ENCODE results near the gene SIRPD. TPM values are rescaled to one million over a fixed set of nuclear protein-coding genes. Genes with fewer than 3 reads are reported as not detected.

The SIRPD gene
- total RNA-seq, 1 donor: 0.27 TPM

DNA sequence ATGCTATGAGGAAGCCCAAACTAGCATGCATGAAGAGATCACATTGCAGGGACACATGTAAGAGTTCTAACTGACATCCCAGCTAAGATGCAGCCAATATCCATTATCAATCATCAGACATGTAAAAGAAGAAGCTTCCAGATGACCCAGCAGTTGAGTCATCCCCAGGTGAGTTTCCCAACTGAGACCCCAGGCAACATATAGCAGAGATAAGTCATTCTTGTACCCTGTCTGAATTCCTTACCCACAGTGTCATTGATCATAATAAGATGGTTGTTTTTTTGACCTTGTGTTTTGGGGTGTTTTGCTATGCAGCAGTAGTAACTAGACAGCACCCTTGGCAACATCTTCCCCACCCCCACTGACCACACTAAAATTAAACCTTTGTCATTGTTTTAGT is 18.9 kb downstream of the SIRPD start:
- DNase-seq (ENCODE audit: low read depth in 2 of 3, low spot score in 2 of 3): no peak

DNA sequence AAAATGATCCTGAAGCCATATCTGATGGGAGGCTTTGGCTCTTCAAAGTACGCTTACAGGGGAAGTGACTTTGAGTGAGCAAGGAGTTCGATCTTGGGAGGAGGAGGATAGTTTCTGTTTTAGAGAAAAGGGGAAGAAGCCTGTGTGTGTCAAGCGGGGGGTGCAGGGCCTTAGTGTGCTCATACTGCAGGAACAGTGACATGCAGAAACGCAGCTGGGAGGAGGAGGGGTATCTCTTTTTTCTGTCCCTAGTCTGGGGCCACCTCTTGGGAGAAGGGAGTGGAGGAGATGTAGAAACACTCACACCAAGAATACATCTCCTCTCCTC is 19.8 kb downstream of the SIRPD start:
- DNase-seq (ENCODE audit: low read depth in 2 of 3, low spot score in 2 of 3): peak in 2 of 3 donors; percentile 74 to 93

DNA sequence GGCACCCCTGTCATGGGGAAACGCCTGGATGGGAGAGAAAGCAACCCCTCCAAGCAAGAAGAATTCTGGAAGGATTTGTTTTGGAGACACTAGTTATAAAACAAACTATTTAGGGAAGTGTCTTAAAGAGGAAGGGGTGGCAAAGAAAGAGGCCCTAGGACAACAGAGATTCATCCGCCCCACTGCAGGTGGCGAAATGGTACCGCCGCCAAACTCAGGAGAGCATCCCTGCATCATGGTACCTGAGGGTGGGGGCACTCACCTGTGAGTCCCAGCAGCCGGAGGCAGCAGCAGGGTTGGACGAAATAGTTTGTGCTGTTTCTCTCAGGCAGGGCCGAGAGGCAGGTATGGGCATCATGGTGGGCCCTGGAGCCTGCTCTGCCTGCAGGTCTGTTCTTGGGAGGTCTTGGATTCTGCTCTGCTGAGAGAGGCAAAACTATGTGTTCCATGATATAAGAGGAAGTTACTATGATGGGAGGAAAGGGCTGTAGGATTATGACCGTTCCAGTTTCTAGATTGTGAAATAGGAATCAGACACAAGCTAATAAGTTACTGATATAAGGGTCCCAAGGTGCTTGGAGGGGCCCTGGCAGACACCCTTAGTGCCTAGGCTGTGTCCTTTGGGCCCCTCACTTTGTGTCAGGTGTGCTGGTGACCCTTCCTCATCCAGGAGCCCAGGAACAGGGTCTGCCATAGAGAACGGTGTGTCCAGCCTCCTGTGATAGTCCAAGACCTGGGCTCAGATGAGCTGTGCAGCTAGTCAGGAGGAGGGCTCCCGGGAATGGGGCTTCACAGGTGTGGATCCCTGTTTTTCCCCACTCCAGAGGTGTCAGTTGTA is 20.4 kb downstream of the SIRPD start:
- peak in 1 of 3 donors; percentile 34 for DNase-seq (ENCODE audit: low read depth in 2 of 3, low spot score in 2 of 3)

DNA sequence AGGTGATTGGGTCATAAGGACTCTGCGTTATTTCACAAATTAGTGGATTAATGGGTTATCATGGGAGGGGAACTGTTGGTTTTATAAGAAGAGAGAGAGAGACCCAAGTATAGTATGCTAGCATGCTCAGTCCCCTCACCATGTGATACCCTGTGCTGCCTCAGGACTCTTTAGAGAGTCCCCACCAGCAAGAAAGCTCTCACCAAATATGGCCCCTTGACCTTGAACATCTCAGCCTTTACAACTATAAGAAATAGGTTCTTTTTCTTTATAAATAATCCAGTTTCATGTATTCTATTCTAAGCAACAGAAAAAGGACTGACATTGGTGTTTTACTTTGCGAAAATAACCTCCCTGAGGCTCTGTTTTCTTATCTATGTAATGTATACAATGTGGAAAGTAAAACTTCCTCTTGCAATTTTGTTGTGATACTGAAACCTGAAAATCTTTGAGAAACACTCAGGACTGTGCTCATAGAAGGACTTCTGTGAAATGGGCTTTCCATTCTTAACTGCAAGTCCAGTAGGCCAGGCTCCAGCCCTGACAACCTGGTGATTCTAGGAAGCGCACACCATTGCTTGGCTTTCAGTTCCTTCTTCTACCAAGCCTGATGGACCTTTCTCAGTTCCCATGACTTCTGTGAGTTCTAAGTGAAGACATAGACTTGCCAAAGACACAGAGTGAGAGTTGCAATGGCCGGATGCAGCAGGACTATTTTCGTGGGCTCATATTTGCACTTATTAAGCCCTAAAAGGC is 21.9 kb downstream of the SIRPD start:
- no peak for DNase-seq (ENCODE audit: low read depth in 2 of 3, low spot score in 2 of 3)

DNA sequence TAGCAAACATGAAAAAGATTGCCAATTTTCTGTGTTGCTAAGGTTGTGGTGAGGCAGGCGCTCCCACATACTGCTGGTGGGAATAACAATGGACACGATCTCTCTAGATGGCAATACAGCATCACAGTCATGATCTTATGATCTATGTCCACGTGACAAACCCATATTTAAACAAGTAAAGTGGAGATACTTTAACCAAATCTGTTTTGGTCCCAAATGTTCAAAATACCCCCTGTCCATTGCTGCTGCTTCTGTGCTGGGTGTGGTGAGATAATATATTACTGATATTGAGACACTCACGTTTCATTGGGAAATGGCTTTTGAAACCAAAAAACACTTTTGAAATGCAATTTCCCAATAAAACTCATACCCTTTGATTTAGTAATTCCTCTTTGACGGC is 23.0 kb downstream of the SIRPD start:
- no peak for DNase-seq (ENCODE audit: low read depth in 2 of 3, low spot score in 2 of 3)

DNA sequence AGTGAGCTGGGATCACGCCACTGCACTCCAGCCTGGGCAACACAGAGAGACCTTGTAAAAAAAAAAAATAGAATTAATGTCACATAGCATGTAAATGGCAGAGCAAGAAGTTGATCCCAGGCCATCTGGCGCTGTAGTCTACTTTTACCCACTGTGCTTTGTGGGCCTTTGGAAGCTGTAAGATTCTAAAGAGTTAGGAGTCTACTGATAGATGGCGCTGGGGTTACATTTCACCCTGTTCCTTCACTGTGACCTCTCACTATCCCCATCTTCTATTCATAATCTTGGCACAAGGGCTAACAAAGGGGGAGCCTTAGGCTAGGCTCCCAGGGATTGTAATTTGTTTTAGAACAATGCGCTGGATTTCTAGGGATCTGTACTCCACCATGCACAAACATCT is 24.4 kb downstream of the SIRPD start:
- peak in 1 of 3 donors; percentile 38 for DNase-seq (ENCODE audit: low read depth in 2 of 3, low spot score in 2 of 3)

DNA sequence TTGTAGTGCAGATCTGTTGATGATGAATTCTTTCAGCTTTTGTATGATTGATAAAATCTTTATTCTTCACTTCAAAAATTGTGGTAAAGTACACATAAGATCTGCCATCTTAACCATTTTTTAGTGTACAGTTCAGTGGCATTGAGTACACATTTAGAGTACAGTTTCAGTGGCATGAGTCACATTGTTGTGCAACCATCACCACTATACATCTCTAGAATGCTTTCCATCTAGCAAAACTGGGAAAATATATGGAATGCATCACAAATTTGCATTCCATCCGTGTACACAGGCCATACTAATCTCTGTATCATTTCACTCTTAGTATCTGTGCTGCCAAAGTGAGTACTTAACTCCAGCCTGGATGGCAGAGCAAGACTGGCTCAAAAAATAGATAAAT is 28.7 kb downstream of the SIRPD start:
- no peak for DNase-seq (ENCODE audit: low read depth in 2 of 3, low spot score in 2 of 3)

DNA sequence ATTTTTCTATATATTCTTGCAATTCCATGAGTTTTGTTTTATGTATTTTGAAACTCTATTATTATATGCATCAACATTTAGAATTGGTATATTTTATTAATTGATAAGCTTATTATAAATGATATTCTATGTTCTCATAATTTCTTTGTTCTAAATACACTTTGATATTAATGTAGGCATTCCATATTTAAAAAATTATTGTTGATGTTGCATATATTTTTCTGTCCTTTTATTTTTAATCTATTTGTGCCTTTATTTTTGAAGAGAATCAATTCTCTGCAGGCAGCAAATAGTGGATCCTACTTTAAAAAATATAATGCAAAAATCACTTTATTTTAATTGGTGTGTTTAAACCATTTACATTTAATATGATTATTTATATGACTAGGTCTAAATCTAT is 29.6 kb downstream of the SIRPD start:
- no peak for DNase-seq (ENCODE audit: low read depth in 2 of 3, low spot score in 2 of 3)

DNA sequence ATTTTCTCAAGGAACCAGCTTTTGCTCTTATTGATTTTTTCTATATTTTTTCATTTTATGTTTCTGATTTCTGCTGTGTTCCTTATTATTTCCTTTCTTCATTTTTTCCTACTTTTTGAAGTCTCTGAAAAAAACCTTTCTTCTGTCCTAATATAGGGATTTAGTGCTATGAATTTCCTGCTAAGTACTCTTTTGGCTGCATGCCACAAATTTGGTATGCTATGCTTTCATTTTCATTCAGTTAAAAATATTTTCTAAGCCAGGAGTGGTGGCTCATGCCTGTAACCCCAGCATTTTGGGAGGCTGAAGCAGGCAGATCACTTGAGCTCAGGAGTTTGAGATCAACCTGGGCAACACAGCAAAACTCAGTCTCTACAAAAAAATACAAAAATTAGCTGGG is 30.6 kb downstream of the SIRPD start:
- no peak for DNase-seq (ENCODE audit: low read depth in 2 of 3, low spot score in 2 of 3)

DNA sequence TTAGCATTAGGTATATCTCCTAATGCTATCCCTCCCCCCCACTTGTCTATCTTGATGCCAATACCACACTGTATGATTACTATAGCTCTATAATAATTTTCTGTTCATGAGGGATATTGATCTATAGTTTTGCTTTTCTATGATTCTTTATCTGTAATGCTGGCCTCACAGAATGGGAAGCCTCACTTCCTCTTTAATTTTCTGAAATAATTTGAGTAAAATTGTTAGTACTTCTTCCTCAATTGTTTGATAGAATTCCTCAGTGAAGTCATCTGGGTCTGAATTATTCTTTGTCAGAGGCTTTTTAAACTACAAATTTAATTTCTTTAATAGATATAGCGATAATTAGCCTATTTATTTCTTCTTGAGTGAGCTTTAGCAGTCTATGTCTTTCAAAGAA is 31.2 kb downstream of the SIRPD start:
- DNase-seq (ENCODE audit: low read depth in 2 of 3, low spot score in 2 of 3): no peak

DNA sequence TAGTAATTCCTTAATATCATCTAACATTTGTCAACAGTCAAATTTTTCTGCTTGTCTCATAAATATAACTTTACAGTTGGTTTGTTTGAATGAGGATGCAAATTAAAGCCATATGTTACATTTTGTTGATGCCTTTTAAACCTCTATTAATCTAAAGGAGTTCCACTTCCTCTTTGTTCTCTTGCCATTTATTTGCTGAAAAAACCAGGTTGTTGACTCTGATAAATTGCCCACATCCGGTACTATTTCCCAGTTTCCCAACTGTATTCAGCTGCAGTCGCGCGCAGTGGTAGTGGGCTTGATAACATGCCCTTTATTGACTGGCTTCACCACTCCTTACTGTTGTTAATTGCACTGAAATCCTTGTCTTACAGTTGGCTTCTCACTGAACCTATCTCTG is 33.5 kb downstream of the SIRPD start:
- DNase-seq (ENCODE audit: low read depth in 2 of 3, low spot score in 2 of 3): peak in 2 of 3 donors; percentile 70 to 97

DNA sequence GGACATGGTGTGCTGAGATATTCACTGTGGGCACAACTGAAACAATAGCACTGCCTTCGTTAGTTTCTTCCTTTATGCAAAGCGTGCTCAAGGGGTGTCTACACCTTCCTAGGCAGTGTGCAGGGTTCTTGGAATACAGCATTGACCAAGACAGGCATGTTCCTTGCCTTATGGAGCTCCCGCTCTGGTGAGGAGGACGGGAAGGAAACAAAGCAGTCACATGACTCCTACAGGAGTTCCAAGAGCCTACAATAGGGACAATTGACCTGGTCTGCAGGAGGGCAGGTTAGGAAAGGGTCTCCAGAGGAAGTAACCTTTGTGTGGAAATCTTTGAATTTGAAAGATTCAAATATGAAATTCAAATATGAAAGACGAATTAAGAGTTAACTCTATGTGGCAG is 40.5 kb downstream of the SIRPD start:
- no peak for DNase-seq (ENCODE audit: low read depth in 2 of 3, low spot score in 2 of 3)

DNA sequence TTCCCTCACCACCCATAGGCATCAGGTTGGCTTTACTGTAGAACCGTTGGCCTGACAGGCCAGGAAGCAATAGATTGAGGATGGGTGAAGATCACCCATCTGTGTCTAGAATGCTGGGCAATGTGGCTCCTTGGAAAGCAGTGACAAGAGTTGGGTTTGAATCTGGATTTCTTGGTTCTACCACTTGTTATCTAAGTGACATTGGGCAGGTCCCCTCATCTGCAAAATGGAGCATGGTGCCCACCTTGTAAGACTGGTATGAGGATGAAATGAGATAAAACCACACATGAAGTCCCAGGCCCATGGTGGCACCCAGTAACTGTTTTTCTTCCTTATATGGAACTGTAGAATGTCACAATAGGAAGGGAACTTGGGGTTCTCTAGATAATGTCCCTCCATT is 43.7 kb downstream of the SIRPD start:
- DNase-seq (ENCODE audit: low read depth in 2 of 3, low spot score in 2 of 3): no peak

DNA sequence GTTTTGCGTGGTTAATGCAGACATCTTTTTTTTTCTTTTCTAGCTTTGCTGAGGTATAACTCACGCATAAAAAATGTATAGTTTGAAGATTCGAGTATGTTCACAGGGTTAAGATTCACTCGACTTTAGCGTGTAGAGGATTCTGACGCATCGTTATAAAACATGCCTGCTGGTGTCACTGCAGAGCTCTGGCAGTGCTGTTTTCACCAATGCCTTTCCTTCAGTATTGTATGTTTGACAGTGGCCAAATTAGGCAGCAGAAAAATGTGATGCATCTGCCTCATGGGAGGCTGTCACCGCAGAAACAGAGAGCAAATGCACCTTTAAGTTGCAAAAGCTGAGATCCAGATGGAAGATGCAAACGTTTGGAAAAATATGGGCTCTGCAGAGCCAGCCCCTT is 48.3 kb downstream of the SIRPD start:
- DNase-seq (ENCODE audit: low read depth in 2 of 3, low spot score in 2 of 3): peak in 2 of 3 donors; percentile 47 to 81

DNA sequence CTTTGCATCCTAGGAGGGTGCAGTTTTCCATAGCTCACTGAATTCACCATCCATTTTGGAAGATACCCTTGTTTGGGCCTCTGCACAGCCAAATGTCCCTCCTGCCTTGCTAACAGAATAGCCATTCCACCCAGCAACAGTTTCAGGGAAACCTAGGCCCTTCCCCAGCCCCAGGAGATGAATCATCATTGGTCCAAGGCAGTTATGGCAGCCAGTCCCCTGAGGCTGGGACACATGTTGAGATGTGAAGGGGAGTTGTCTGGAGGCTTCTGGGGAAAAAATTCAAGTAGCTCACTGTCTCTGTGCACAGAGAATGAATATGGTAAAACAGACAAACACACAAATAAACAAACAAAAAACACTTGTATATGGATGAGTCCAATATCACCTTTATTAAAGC is 48.9 kb downstream of the SIRPD start:
- DNase-seq (ENCODE audit: low read depth in 2 of 3, low spot score in 2 of 3): no peak

DNA sequence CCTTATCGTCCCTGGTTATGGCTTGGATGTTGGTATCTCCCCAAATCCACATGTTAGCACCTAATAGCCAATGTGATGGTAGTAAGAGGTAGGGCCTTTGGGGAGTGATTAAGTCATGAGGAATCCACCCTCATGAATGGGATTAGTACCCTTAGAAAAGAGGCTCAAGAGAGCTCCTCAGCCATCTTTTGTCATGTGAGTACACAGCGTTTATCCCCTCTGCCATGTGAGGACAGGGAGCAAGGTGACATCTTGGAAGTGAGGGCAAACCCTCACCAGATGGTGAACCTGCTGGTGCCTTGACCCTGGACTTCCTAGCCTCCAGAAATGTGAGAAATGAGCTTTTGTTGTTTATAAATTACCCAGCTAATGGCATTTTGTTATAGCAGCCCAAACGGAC is 50.2 kb downstream of the SIRPD start:
- no peak for DNase-seq (ENCODE audit: low read depth in 2 of 3, low spot score in 2 of 3)

DNA sequence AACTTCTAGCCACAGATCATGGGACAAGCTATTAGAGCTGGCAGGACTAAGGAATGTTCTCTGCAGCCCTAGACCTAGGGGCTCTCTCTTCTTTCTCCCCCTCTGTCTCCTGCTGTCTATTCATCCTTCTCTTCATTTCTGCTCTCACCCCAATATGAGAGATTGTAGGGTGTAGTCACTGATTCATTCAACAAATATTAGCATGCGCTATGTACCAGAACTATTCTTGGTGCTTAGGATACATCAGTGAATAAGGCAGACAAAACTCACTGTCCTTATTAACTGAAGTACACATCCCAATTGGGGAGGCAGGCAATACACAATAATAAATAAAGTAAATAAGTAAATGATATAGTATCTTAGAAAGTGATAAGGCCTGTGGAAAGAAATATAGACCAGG is 51.6 kb downstream of the SIRPD start:
- no peak for DNase-seq (ENCODE audit: low read depth in 2 of 3, low spot score in 2 of 3)

DNA sequence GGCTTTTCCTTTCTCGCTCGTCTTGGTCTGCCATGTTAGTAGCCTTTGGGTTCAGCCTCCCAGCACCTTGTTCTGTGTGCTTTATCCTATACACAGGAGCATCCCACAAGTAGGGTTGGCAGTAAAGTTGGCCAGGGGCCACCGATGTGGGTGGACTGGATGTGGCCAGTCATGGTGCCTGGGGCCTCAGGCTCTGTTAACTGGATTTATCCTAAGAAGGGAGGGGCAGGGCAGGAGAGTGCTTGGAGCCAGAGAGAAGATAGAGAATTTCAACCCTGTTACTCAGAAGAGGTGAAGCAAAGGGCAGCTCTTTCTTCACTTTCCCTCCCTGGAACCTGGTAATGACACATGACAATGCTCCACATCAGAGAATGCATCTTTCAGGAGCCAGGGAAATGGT is 52.1 kb downstream of the SIRPD start:
- no peak for DNase-seq (ENCODE audit: low read depth in 2 of 3, low spot score in 2 of 3)

DNA sequence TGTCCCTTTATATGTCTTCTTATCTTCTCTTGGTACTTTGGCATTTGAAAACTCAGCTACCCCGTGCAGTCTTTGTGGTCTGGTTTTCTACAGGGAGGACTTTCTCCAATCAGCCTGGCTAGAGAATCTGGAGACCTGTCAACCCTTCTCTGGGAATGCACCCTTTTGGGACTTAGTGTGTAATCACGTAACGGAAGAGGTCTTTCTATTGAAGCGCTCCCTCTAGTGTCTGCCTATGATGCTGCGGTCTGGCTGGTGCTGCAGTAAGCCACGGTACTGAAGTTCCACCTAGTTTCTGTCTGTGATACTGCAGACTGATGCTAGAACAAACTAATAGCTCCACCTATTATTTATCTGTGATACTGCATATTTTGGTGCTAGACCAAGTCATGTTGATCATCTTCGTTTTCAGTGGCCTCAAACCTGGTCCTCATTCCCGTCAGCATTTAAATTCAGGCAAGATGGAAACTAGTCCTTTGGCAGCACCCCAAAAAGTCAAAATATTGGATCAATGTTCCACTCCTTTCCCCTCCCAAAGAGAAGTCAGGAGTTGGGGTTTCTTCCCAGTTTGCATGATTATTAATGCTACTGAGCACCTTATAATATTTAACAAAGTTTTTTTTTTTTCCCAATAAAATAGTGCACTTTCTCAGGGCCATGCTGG is 53.8 kb downstream of the SIRPD start:
- DNase-seq (ENCODE audit: low read depth in 2 of 3, low spot score in 2 of 3): peak; percentile 57 to 93 (median 88)

DNA sequence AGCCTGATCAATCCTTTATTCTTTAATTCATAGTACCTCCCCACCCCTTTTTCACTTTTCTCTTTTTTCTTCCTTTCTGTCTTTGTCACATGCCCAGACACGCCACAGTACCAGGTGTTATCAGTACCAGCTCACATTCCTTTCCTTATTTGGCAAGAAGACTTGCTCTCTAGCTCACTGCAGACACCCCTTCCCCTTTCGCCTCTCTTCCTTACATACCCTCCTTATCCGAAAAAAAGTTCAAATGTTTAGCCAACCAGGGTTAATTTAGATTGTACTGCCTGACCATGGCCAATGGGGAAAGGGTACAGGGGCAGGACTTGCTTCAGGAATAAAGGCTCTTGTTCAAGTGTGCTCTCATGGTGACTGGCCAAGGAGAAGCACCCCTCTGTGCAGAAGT is 57.0 kb downstream of the SIRPD start:
- DNase-seq (ENCODE audit: low read depth in 2 of 3, low spot score in 2 of 3): no peak

DNA sequence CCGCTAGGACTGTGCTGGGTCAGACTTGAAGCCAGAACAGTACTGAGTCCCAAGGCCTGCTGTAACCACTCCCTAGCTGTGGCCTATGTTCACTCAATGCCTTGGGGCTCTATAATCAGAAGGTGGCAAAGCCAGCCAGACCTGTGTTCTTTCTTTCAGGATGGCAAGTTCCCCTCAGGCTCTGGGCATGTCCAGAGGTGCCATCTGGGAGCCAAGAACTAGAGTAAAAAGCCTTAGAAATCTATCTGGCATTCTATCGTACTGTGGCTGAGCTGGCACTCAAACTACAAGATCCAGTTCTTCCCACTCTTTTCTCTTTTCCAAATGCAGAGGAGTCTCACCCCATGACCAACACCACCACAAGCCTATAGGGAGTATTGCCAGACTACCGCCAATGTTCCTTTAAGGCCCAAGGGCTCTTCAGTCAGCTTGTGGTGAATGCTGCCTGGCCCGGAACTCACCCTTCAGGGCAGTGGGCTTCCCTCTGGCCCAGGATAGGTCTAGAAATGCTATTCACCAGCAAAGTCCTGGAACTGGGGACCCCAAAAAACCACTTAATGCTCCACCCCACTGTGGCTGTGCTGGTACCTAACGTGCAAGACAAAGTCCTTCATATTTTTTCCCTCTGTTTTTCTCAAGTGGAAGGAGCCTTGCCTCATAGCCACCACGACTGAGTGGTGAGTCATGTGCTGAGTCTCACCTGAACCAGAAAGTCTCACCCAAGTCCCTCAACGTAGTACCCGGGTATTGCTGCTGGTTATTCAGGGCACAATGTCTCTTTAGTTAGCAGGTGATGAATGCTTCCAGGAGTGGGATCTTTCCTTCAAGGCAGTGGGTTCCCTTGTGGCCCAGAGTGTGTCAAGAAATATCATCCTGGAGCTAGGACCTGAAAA is 57.7 kb downstream of the SIRPD start:
- DNase-seq (ENCODE audit: low read depth in 2 of 3, low spot score in 2 of 3): no peak
